Posterior cingulate gyrus (tissue), 11 donors: ENCODE results near the gene WNK2.

Experiments
- DNase-seq, 10 donors: peaks; one replicate each; pipeline versions ENCODE4 v3.0.0 to v3.0.0-alpha.2; 2020 to 2021; ENCODE audit warnings: mixed read lengths in 3 of 10
- intact Hi-C: fragments of 100-400 bp; cut with DNase I; formaldehyde crosslinking; loops from one replicate; pipeline ENCODE4 v1.15.1; 2023

The WNK2 gene

DNA sequence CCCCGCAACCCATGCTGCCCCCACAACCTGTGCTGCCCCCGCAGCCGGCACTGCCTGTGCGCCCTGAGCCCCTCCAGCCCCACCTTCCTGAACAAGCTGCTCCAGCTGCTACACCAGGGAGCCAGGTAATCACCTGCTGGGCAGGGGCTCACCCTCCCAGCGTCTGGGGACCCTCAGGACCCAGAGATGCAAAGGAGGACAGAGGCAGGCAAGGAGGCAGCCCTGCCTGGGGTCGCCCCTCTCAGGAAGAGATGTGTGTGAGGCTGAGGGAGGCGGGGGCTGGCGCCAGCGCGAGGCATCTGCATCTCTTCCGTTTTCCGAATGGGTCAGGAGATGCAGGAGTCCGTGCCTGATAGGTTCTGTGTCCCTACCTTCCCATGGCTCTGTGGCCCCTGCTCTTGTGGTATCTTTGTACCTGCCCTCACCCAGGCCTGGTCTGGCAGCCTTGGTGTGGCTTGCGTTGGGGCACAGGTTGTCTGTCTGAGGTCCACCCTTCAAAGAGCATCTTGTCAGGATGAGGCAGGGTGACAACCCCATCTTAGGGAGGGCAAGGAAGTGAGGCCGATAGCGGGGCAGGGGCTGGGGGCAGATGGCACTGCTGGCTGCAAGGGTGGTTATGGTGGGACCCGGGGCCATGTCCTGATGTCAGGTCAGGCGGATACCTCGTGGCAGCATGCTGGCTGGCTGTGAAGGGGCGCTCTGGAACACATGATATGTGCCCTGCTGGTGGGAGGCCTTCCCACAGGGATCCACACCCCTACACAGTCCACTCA, 75.7 kb downstream of the WNK2 start:
- intact Hi-C loops, result no loop called here
- peak in 2 of 10 donors; percentile 63 to 77 for DNase-seq

DNA sequence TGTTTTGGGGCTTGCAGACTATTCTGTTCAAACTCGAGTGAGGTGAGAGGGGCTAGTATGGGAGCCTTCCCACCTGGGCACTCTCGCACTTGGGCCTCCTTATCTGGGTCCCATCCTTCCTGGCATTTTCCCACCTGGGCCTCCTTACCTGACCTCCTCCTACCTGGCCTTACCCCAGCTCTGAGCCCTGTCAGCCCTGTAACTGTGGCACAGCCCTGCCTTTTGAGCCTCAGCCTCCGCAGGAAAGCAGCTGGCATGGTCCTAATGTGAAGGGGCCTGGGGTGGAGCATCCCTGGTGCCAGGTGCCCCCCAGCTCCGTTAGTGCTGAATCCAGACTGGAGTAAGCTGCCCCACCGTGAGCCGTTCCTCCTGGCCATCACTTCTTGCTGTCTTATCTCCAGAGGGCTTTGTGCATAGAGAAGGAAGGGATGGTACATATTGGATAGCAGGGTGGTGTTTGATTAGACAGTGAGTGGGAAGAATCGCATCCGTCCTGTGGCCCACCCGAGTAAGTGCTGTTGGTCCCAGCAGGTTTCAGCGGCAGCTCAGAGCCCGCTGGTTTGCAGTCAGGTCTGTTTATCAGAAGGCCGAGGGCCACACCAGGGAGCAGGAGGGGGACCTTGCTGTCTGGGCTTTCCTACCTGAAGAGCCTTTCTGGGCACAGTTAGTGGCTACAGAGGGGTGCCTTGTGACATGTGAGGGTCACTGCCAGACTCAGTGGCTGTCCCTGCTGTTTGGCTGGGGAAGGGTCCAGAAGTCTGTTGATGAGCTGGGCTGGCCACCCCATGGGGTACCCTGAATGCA, 76.5 kb downstream of the WNK2 start:
- DNase-seq, result peak in 3 of 10 donors; percentile 0 to 70 (median 69)
- intact Hi-C loops, result no loop called here

DNA sequence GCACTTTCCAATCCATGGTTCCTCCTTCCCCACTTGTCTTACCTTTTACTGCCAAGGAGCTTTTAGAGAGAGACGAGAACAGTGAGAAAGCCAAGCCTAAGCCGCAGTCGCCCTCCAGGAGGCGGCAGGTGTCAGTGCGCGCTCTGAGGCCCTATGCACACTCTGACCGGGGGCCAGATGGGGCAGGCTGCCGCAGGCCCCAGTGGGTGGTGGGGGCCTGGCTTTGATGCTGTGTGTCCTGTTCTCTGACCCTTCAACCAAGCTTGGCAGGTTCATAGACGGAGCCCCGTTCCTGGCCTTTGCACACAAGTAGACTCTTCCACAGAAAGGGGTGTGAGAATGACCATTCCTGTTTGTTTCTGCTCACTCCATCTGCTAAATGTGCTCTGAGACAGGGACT, 77.3 kb downstream of the WNK2 start:
- DNase-seq, result peak in 1 of 10 donors; percentile 71
- intact Hi-C loops, result no loop called here

DNA sequence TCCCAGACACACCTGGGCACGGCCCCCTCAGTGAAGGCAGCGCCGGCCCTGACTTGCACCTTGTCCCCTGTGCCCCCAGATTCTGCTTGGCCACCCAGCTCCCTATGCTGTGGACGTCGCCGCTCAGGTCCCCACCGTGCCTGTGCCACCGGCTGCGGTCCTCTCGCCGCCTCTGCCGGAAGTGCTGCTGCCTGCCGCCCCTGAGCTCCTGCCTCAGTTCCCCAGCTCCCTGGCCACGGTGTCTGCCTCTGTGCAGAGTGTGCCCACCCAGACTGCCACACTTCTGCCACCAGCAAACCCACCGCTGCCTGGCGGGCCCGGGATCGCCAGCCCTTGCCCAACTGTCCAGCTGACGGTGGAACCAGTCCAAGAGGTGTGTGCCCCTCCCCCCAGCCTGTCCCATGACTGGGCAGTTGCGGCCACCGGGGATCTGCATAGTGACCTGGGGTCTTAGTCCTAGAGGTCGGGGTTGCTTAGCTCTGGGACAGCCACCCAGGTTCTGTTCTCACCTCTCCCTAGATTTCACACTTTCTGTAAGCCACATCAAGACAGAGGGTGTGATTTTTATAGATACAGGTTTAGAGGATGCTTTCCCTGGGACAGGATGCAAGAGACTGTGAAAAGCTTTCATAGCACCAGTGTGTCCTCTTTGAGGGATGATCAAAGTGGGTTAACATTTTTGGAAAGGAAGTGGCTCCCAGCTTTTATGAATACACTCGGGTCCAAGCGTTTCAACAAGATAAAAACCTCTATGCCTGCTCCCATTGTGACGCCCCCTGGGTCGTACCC, 78.0 kb downstream of the WNK2 start:
- peak in 3 of 10 donors; percentile 0 to 83 (median 79) for DNase-seq
- intact Hi-C loops, result no loop called here

DNA sequence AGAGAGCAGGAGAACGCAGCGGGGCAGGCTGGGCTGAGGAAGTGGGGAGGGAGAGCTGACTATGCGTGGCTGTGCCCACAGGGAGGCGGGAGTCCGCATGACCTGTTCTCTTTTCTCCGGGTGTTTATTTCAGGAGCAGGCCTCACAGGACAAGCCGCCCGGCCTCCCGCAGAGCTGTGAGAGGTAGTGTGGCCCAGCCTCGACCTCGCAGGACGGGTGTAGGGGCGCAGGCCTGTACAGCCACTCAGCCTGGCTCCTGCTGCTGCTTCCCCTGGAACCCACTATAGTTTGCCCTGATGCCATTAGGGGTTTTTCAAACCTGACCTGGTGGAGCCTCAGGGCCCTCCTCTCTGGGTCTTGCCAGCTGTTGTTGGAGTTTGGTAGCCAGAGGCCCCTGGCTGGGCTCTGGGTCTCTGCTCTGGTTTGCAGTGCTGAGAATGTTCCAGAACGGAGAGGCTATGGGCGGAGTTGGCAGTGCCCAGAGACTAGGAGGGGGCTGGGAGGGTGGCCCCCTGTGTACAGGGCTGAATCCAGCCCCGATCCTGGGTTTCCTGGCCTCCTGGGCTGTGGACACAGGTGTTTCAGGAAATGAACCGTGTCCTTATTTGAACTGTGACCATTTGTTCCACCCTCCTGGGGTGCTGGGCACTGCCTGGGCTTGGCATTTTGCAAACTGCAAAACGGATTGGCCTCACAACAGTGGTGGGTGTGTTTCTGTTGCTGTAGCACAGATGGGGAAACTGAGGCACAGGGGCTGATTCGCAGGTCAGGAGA, 78.8 kb downstream of the WNK2 start:
- peak in 4 of 10 donors; percentile 1 to 78 (median 42) for DNase-seq
- intact Hi-C loops, result no loop called here

DNA sequence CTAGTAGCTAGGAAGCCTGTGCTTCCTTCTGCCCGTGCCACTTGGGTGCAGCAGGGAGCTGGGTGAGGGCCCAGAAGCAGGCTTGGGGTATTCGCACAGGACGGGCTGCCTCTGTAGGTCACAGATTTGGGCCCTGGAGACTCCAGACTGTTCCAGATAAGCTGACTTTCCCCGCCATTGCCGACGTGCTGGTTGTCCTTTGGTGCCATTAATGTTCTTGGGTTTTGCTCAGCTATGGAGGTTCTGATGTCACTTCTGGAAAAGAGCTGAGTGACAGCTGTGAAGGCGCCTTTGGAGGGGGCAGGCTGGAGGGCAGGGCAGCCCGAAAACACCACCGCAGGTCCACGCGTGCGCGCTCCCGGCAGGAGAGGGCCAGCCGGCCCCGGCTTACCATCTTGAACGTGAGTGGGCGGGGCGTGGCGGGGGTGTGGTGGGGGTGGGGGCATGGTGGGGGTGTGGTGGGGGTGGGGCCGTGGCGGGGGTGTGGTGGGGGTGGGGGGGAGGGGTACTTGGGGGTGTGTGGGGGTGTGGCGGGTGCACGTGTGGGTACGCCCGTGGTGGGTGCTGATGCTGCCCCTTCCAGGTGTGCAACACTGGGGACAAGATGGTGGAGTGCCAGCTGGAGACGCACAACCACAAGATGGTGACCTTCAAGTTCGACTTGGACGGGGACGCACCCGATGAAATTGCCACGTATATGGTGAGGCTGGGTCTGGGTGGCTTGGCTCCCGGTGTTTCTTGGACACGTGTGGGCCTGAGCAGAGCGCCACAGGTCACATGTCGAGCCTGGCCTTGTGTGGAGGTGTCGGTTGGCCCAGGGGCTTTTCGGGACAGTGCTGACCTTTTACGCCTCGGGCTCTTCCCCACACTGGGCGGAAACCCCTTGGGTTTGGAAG, 79.6 kb downstream of the WNK2 start:
- intact Hi-C loops, result no loop called here
- peak in 3 of 10 donors; percentile 0 to 49 (median 48) for DNase-seq

DNA sequence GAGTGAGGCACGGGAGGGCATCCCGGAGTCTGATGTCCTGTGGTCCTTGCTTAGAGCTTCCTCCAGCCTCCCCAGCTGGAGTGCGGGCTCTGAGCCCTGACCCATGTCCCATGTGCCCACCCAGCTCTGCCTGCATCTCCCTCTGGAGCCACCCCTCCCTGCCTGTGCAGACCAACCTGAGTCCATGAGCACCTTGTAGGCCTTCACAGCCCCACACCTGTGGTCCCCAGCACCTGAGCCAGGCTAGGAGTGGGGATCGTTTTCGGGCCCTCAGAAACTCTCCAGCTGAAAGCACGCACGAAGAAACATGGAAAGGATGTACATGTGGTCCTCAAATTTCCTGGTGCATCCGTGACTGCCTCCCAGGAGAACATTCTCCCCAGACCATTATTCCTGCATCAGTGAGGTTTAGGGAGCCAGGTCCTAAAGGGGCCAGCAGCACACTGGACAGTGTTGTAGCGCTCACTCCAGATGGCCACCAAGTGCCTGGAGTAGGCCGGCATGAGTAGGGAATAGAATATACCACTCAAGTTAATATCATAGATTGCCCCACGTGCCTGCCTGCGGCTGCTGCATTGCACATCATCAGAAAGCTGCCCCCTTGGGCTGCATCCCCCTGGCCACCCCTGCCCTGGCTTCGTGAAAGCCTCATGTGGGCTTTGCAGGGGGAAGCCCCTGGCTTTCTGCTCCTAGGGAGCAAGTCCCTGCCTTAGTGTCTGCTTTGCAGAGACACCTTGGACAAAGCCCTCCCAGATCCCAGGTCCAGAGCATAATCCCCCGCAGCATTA, 80.6 kb downstream of the WNK2 start:
- intact Hi-C loops, result no loop called here
- DNase-seq, result peak in 4 of 10 donors; percentile 0 to 48 (median 28)

DNA sequence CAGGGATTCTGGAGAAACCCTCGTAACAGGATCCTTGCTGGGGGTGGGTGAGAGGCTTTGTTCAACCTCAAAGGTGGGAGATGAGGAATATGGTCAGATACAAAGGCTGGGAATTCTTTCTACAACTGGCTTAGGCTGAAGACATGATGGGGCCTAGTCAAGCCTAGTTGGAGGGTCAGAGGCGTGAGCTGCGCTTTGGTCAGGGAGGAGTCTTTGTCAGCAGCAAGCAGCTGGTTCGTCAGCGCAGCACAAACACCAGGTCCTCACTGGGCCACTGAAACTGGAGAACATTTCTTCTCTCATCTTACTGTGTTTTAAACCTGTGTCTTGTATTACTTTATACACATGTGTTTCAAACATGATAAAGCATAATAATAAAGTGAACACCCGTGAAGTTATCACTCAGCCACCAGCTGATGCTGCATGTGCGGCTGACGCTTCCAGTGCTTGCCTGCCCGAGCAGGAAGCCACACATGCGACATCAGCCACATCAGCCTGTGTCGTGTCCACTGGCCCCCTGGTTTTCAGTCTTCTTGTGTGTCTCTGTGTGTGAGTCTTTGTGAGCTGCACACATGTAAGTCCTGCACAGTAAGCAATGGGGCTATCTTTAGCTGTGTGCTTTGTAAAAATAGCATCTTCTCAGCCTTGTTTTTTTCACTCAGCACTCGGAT, 81.5 kb downstream of the WNK2 start:
- DNase-seq, result peak in 4 of 10 donors; percentile 2 to 79 (median 42)
- intact Hi-C loops, result no loop called here

DNA sequence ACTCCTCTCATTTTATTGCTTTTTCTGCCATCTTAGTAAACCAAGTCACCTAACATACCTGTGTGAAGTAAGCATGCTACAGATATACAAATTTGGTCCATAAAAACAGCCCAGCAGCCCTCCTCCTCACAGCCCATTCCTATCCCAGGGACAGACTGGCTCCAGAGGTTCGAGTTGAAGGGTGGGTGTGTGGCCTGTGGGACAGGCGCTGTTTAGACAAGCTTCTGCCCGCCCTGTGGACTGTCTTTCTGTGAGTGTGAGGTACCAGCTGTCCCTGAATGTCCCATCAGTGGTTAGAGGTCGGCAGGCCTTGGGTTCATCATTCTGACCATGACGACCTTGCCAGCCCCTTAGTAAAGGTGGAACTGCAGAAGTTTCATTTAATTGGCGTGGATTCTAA, 82.0 kb downstream of the WNK2 start:
- intact Hi-C loops, result no loop called here
- peak in 3 of 10 donors; percentile 2 to 53 (median 51) for DNase-seq

DNA sequence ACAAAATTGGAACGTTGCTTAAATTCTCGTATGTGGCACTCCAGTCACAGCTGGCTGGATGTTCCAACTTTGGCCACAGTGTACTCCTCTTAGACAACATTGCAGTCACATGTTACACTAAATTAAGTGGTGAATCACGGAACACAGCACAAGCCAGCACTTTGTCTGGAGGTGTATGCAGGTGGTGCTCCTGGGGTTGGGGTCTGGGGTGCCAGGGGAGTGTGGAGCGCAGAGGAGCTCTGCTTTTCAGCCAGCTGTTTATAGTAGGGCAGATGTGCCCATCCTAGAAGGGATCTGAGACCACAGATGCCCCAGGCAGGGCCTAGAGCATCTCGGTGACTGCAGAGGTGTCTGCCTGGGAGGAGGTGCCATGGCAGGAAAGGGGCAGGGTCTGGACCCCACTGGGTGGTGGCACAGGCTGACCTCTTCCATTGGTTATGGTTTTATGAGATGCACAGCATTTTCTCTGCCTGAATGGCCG, 82.6 kb downstream of the WNK2 start:
- intact Hi-C loops, result no loop called here
- DNase-seq, result peak in 2 of 10 donors; percentile 28 to 64

DNA sequence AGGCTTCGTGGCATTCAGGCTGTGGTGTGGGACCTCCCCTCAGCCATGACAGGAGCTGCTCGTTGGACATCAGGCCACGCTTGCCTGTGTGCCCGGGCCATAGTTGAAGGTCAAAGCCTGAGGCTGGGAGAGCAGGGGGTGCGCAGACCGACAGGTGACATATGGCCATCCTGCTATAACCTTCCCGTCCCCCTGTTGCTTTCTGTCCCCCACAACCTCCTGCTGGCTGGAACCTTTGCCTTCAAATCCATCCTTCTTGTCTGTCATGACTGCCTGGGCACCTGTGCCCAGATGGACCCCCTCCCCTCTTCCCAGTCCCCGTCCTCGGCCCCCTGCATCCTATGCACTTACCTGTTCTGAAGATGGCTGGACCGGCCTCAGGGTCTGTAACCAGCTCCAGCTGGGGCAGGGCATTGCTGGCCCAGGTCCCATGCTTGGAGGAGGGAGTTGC, 83.2 kb downstream of the WNK2 start:
- intact Hi-C loops, result no loop called here
- DNase-seq, result peak in 2 of 10 donors; percentile 65 to 73

DNA sequence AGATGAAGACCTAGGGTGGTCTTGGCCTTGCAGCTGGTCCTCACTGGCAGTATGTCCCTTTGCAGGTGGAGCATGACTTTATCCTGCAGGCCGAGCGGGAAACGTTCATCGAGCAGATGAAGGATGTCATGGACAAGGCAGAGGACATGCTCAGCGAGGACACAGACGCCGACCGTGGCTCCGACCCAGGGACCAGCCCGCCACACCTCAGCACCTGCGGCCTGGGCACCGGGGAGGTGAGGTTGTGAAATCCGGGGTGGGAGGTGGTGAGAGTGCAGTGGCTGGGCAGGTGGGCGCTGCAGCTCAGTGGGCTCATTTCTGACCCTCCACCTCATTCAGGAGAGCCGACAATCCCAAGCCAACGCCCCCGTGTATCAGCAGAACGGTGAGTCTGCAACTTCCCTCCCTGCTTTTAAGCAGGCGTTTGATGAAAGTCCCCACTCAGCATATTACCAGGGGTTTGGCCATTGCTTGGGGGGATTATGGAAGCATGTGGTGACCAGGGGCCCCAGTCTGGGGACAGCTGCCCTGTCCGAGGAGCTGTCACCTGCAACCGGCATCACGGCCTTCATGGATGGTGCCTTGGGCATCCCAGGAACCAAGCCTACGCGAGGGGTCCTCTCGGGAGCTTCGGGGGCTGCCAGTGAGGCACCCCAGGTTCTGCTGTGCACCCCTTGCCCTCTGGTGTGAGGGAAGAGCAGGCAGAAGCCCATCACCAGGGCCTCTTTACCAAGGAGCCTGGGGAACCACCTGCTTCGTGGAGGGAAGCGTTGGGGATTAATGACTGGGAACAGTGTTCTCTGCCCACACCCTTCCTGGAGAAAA, 84.0 kb downstream of the WNK2 start:
- peak in 3 of 10 donors; percentile 0 to 77 (median 75) for DNase-seq
- intact Hi-C loops, result no loop called here

DNA sequence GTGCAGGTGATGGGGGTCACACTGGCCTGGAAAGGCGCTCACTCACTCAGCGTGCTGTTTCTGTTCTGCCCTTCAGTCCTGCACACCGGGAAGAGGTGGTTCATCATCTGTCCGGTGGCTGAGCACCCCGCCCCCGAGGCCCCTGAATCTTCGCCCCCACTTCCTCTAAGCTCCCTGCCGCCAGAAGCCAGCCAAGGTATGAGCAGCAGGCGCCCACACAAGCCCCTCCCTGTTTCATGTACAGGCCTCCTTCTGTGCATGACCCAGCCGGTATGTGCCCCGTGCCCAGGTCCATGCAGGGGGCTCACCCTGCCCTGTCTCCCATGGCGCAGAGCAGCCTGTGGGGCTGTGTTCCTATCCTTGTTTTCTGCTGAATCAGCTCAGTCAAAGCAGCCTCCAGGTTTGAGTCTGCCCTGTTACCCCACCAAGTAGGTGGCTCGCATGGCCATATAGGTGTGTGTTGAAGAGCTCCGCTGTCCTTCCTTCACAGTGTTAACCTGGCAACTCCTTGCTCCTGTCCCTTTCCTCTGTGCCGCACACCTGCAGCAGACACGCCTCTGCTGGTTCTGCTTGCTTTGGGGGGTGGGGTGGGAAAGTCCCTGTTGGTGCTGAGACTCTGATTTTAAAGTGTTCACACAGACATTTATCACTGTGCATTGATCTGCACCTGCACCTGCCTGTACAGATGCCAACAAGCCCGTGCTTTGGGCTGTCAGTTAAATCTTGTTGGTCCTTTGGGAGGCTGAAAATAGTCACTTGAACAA, 84.8 kb downstream of the WNK2 start:
- intact Hi-C loops, result no loop called here
- DNase-seq, result peak in 2 of 10 donors; percentile 46 to 81

DNA sequence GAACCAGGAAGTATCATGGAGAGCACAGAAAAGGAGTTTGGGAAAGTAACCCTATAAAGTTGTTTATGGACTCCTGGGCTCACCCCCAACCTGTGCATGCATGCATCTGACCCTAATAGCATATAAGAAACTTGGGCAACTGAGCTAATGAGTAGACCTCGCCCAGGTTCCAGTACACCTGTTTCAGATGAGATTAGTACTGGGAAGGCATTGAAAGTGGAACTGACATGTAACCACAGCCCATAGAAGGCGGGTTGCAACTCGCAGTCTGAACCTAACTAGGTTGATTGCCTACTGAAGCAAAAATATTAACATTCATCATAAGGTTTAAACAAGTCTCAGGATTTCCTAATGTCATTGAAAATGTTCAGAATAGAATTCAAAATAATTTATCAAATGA, 87.0 kb downstream of the WNK2 start:
- DNase-seq, result no peak
- intact Hi-C loops, result no loop called here

DNA sequence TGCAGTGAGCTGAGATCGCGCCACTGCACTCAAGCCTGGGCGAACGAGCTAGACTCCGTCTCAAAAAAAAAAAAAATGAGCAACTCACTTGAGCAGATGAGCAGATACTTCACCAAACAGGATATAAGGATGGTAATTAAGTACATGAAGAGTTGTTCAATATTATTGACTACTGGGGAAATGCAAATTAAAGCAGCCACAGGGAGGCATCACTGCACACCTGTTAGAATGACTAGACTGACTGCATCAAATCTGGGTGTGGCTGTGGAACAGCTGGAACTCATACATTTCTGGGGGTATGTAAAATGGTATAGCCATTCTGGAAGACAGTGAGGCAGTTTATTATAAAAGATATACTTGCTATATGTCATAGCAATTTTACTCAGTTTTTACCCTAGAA, 93.0 kb downstream of the WNK2 start:
- DNase-seq, result no peak
- intact Hi-C loops, result no loop called here

DNA sequence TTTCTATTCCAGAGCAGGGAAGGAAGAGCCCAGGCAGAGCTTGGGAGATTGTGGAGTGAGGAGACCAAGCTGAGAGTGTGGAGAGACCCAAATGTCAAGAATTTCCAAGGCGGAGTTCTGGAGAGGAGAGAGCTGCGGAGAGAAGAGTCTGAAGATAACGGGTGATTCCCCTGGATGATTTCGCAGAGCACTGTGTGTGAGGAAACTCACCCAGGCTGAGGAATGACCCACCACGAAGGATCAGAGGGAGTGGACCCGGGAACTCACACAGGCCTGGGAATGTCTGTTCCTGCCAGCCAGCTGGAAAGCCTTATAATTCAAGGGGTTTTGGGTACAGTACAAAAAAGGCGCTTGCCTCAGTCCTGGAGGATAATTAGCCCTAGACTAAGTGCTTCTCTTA, 94.2 kb downstream of the WNK2 start:
- intact Hi-C loops, result no loop called here
- peak in 1 of 10 donors; percentile 52 for DNase-seq
